AG09309 (cell line): ENCODE results near the gene ING4.

Experiments
- DNase-seq: peaks from one replicate; pipeline ENCODE4 v3.0.0-alpha.2; 2010; ENCODE audit warnings: low read depth
- H3K4me3 ChIP-seq: 2 replicates; pipeline ENCODE4 v1.5.1; 2011; ENCODE audit warnings: mild to moderate bottlenecking, low read depth, low read length, moderate library complexity; ENCODE audit not compliant: control insufficient read depth
- CTCF ChIP-seq: IDR thresholded peaks from 2 replicates; pipeline ENCODE4 v1.5.1; 2011; ENCODE audit warnings: mild to moderate bottlenecking, low read depth, low read length, inconsistent platforms; ENCODE audit not compliant: insufficient read depth, control insufficient read depth; ENCODE audit errors: missing control alignments

ING4 gene

GRCh38 chr12:6635856-6636531, 26.9 kb downstream of the ING4 start, which contains the start of gene LPAR5:
Gene LPAR5 (minus strand): TSS chr12:6635959. CDS start chr12:6621248, 14,711 bp downstream.
- no peak within 1 kb of the TSS for H3K4me3 ChIP-seq

GRCh38 chr12:6635375-6635855, 27.5 kb downstream of the ING4 start:
- no peak overlapping the region for H3K4me3 ChIP-seq
- DNase-seq: no peak
- no peak for TF ChIP-seq CTCF

More at GRCh38 chr12:6635856-6636531, 26.9 kb downstream of the ING4 start, which contains the start of gene LPAR5:
- no peak for DNase-seq
- no peak for TF ChIP-seq CTCF

- no peak overlapping the region for H3K4me3 ChIP-seq
- DNase-seq: no peak
- TF ChIP-seq CTCF: no peak
Measured at GRCh38 chr12:6632026-6632983, 30.6 kb downstream of the ING4 start.

- DNase-seq: no peak
- no peak overlapping the region for H3K4me3 ChIP-seq
- TF ChIP-seq CTCF: no peak
Measured at GRCh38 chr12:6631549-6631961, 31.4 kb downstream of the ING4 start.

GRCh38 chr12:6630736-6631135, 32.2 kb downstream of the ING4 start:
- DNase-seq: no peak
- no peak overlapping the region for H3K4me3 ChIP-seq
- no peak for TF ChIP-seq CTCF

- no peak for TF ChIP-seq CTCF
- DNase-seq: no peak
- no peak overlapping the region for H3K4me3 ChIP-seq
Measured at GRCh38 chr12:6627616-6628015, 35.3 kb downstream of the ING4 start.
